CD4-positive, alpha-beta T cell treated with Interleukin-15 for 1 hour (primary cell): ENCODE results near the gene PHTF1.

Source experiments
- DNase-seq: peaks from one replicate; pipeline ENCODE4 v3.0.0-alpha.2; 2020

PHTF1 gene

DNA sequence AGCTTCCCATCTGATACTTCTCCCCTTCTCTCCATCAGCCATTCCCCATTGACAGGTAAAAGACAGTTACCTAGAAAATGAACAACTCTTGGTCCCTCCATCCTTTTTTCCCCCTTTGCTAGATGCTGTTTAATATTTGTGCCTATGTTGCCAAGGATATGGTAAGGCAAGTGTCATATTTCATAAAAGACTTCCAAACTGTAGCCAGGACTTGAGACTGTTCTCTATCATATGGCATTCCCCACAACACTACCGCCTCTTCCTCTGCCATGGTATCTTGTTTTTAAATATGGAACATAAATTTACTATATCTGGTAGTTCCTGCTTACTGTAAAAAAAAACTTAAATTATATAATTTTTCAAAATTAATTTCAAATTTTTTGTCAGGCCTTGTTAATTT, 97.2 kb downstream of the PHTF1 start:
- DNase-seq, result no peak

DNA sequence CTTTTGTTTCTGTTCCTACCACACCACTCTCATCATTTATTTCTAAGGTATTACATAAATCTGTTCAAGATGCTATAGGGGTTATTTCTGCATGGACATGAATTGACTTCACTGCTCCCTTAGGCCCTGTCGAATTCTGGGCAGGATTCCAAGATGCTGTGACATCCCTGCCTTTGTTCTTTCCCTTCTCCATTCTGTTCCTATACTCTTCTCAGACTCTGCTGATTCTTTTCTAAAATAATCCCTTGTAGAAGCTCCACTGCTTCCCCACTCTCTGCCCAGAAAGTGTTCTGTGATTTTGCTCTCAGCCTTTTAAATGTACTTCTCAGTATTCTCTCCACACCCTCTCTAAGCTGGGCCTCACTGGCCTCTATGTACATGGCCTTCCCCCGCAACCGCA, 99.2 kb downstream of the PHTF1 start:
- no peak for DNase-seq

DNA sequence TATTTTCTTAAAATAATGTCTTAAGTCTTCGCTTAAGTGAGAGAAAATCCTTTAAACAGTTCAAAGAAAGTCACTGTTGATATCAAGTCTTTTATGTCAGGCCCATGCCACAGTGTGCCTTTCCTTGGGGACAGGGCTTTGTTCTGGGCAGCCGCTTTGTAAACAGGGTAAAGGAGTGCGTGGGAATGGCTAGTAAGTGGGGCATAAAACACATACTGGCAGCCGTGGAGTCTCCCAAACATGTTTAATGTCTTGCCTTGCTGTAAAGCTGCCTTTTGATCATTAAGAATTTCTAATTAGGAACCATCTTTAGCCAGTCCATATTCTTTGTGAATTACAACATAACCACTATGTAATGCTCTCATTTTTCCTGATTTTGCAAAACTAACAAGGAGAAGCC, 99.7 kb downstream of the PHTF1 start:
- DNase-seq, result no peak

GRCh38 chr1:113659035-113659434, 100.3 kb downstream of the PHTF1 start:
- DNase-seq, result no peak

GRCh38 chr1:113657556-113658063, 101.7 kb downstream of the PHTF1 start:
- DNase-seq, result no peak

DNA sequence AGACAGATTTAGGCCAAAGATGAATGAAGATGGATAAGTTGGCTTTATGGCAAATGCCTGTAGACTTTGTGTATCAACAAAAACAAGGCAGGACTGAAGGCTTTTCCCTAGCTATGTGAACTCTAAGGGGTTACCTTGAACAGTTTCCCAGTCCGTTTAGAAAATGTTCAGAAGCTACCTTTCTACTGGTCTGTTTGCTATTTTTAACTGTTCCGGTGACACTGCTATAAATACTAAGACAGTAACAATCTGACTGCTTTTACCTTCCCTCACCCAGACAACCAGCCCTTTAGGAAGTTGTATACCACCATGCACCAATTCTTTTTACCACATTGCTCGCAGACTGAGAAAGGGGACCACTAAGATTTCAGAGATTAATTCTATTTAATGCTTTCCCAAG, 102.2 kb downstream of the PHTF1 start:
- DNase-seq, result no peak

GRCh38 chr1:113654883-113655282, 104.4 kb downstream of the PHTF1 start:
- DNase-seq, result no peak

DNA sequence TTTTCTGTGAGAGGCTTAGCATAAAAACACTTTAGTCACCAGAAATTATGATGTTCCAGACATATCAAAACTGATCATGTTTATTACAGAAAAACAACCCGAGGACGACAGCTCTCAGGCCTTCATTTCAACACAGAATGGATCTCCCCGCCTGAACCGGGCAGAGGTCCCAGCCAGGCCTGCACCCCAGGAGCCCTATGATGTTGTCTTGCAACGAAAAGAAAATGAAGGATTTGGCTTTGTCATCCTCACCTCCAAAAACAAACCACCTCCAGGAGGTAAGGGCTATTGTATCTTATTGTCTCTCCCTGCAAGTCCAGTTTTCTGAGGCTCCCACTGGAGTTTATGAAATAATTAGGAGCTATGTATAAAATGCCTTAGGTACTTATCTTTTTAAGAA, 105.5 kb downstream of the PHTF1 start:
- no peak for DNase-seq

- DNase-seq, result no peak
Measured at GRCh38 chr1:113652771-113653170, 106.5 kb downstream of the PHTF1 start.

GRCh38 chr1:113648478-113648877, 110.8 kb downstream of the PHTF1 start:
- no peak for DNase-seq

DNA sequence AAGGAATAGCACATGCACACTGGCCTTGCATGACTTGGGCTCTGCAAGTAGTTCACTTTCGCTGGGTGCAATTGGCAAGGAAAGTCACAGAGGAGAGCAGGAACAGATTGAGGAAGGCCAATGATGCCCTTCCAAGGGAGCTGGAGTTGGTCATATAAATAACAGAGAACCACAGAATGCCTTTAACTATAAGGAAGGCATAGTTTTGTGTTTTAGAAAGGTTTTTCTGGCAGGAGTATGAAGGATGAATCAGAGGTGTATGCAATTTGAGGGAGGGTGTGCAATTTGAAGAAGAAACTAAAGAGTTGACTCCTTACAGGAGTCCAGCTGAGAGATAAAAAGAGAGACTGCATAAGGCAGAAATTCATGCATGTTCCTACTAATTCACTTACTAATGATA, 112.1 kb downstream of the PHTF1 start:
- no peak for DNase-seq
